K562 (cell line): ENCODE results near the gene SVIL. TPM values are rescaled to one million over a fixed set of nuclear protein-coding genes. Genes with fewer than 3 reads are reported as not detected.

Experiments
- ATAC-seq: fragments of 200-7000 bp; cut with Tn5 transposase; 3 replicates; pipeline ENCODE4 v1.9.1; 2020; ENCODE audit warnings: moderate library complexity
- BruUV-seq: library from RNA; stranded (reverse); fragments of 400-500 nt; replicated peaks from 2 replicates; lab custom pipeline; 2021; lab: Mats Ljungman, UMichigan
- CTCF ChIA-PET: fragments of 300-600 bp; formaldehyde crosslinking; extraction: SDS; loops from one replicate; lab custom pipeline; 2021; ENCODE audit warnings: low intra/inter-chr PET ratio; lab: Yijun Ruan, JAX
- POLR2A ChIA-PET: fragments of 300-600, 350-650 bp; sonication (Branson Sonifier 250); formaldehyde crosslinking; extraction: SDS; loops from one replicate; lab custom pipeline; 2021; ENCODE audit warnings: antibody characterized with exemption, inconsistent platforms; lab: Yijun Ruan, JAX
- DNase-seq, 4 experiments: peaks; one replicate each; pipeline versions ENCODE4 v3.0.0 to v3.0.0-alpha.2; 2011 to 2018; ENCODE audit warnings: low spot score in 3 of 4, mixed read lengths in 3 of 4; ENCODE audit errors: extremely low read depth in 1 of 4
- FAIRE-seq: peaks from 2 replicates; lab custom pipeline; 2011; peaks lifted over from hg19 to GRCh38; lab: Jason Lieb, UNC
- H2AFZ ChIP-seq: 2 replicates; pipeline ENCODE4 v1.6.0; 2011; ENCODE audit warnings: low read depth, low read length, control low read depth, inconsistent platforms
- H3K27ac ChIP-seq: fragments of 200-600 bp; 3 replicates; pipeline ENCODE4 v1.8.0; 2011; ENCODE audit warnings: low read depth, mild to moderate bottlenecking, control low read depth, inconsistent platforms, low read length, moderate library complexity, mixed read lengths; ENCODE audit errors: extremely low read depth
- H3K27me3 ChIP-seq, 2 experiments: fragments of 300-600 bp in 1 of 2; 2 replicates in 1 of 2; 3 replicates in 1 of 2; pipeline versions ENCODE4 v1.6.0 to v1.8.0; 2011; ENCODE audit warnings: inconsistent platforms in 2 of 2, low read length in 2 of 2, mild to moderate bottlenecking in 1 of 2, mixed read lengths in 1 of 2, moderate library complexity in 1 of 2; ENCODE audit not compliant: control insufficient read depth in 2 of 2, insufficient read depth in 2 of 2
- H3K36me3 ChIP-seq: fragments of 300-600 bp; 3 replicates; pipeline ENCODE4 v1.8.0; 2011; ENCODE audit warnings: mild to moderate bottlenecking, low read length, inconsistent platforms; ENCODE audit not compliant: control insufficient read depth, insufficient read depth
- H3K4me1 ChIP-seq, 2 experiments: fragments of 200-600 bp in 1 of 2; replicated peaks in 1 of 2; 2 replicates in 1 of 2; 3 replicates in 1 of 2; pipeline versions ENCODE4 v1.5.1 to v1.8.0; 2011; ENCODE audit warnings: inconsistent platforms in 2 of 2, low read length in 2 of 2, mild to moderate bottlenecking in 1 of 2, mixed read lengths in 1 of 2, moderate library complexity in 1 of 2; ENCODE audit not compliant: control insufficient read depth in 2 of 2, insufficient read depth in 2 of 2
- H3K4me2 ChIP-seq: 2 replicates; pipeline ENCODE4 v1.6.1; 2011; ENCODE audit warnings: low read length, control low read depth, inconsistent platforms, mixed read lengths; ENCODE audit not compliant: insufficient read depth
- H3K4me3 ChIP-seq: fragments of 200-600 bp; sonication (generic), shearing (Covaris generic); 2 replicates; pipeline ENCODE4 v1.5.1; 2016; ENCODE audit warnings: control low read depth, inconsistent platforms
- H3K79me2 ChIP-seq: fragments of 200-600 bp; 3 replicates; pipeline ENCODE4 v1.8.0; 2011; ENCODE audit warnings: low read length, inconsistent platforms; ENCODE audit not compliant: control insufficient read depth, insufficient read depth
- H3K9ac ChIP-seq, 2 experiments: 2 replicates each; pipeline versions ENCODE4 v1.6.0 to v1.6.1; 2011; ENCODE audit warnings: low read depth in 2 of 2, low read length in 2 of 2, control low read depth in 1 of 2, inconsistent platforms in 1 of 2, mild to moderate bottlenecking in 1 of 2, mixed read lengths in 1 of 2; ENCODE audit not compliant: insufficient read depth in 1 of 2
- H3K9me1 ChIP-seq: one replicate; pipeline ENCODE4 v1.6.0; 2011; ENCODE audit warnings: inconsistent platforms, mild to moderate bottlenecking, low read length, moderate library complexity; ENCODE audit not compliant: control insufficient read depth, insufficient read depth
- H3K9me3 ChIP-seq: replicated peaks from 2 replicates; pipeline ENCODE4 v1.5.1; 2011; ENCODE audit warnings: low read depth, low read length, inconsistent platforms; ENCODE audit not compliant: control insufficient read depth, insufficient read depth
- H4K20me1 ChIP-seq: replicated peaks from 2 replicates; pipeline ENCODE4 v1.6.1; 2011; ENCODE audit warnings: low read length, inconsistent platforms, mixed read lengths; ENCODE audit not compliant: control insufficient read depth, insufficient read depth
- CTBP1 ChIP-seq: fragments of 450-650 bp; IDR thresholded peaks from 2 replicates; pipeline ENCODE4 v1.6.1; 2016; ENCODE audit warnings: borderline replicate concordance
- CXXC5 ChIP-seq: fragments of 250-450 bp; sonication (Bioruptor Pico); IDR thresholded peaks from 2 replicates; pipeline ENCODE4 v1.8.0; 2022; ENCODE audit warnings: inconsistent platforms, mild to moderate bottlenecking, moderate library complexity
- MAFF ChIP-seq: IDR thresholded peaks from 2 replicates; pipeline ENCODE4 v1.6.1; 2012; ENCODE audit warnings: low read length, improper control_type of control experiment
- MYBL2 ChIP-seq, 2 experiments: fragments of 450-650 bp in 1 of 2; sonication (generic) in 1 of 2; formaldehyde crosslinking in 1 of 2; IDR thresholded peaks; 2 replicates each; pipeline versions ENCODE4 v1.6.1 to v1.8.1; 2017 to 2022; ENCODE audit warnings: borderline replicate concordance in 1 of 2, inconsistent platforms in 1 of 2, low read depth in 1 of 2, mild to moderate bottlenecking in 1 of 2, missing genetic modification reagents in 1 of 2, moderate library complexity in 1 of 2
- SAFB ChIP-seq: fragments of 200-400 bp; formaldehyde crosslinking; IDR thresholded peaks from 2 replicates; pipeline ENCODE4 v1.6.1; 2017; ENCODE audit warnings: low read depth, low read length, borderline replicate concordance
- SNIP1 ChIP-seq: fragments of 450-650 bp; IDR thresholded peaks from 2 replicates; pipeline ENCODE4 v1.7.1; 2017; ENCODE audit warnings: low read depth, mild to moderate bottlenecking
- ZNF274 ChIP-seq: IDR thresholded peaks from 2 replicates; pipeline ENCODE4 v1.6.1; 2011; ENCODE audit warnings: low read depth, mild to moderate bottlenecking, low read length, moderate library complexity, borderline replicate concordance
- ZNF445 ChIP-seq: fragments of 250-450 bp; sonication (Bioruptor Pico); IDR thresholded peaks from 2 replicates; pipeline ENCODE4 v1.4.0; 2020; ENCODE audit warnings: low read depth, mild to moderate bottlenecking, moderate library complexity
- ZNF668 ChIP-seq: fragments of 250-450 bp; sonication (Bioruptor Pico); IDR thresholded peaks from 2 replicates; pipeline ENCODE4 v1.8.0; 2022; ENCODE audit warnings: mild to moderate bottlenecking, inconsistent platforms
- WGBS: fragments of 100-300 bp; shearing (Covaris generic); methylation state at CpG from one replicate; pipeline ENCODE4 v1.1.6; 2016; ENCODE audit warnings: low coverage, mixed read lengths; ENCODE audit not compliant: insufficient coverage; ENCODE audit errors: missing lambda C conversion rate; 5-methylcytosine and 5-hydroxymethylcytosine counted together
- in situ Hi-C: fragments of 300-500 bp; cut with MboI; formaldehyde crosslinking; loops from 4 replicates; pipeline ENCODE4 v1.15.0; 2018; ENCODE audit warnings: inconsistent platforms, mixed read lengths
- intact Hi-C: fragments of 100-400 bp; cut with micrococcal nuclease; formaldehyde crosslinking; loops from 2 replicates; pipeline ENCODE4 v1.14.2; 2022
- polyA plus RNA-seq, 8 experiments: library from polyadenylated mRNA; depleted of rRNA in 4 of 8; stranded (reverse) in 5 of 8; unstranded in 3 of 8; fragments of >200 nt; fragmentation: Nextera tagmentation in 2 of 8; fragmentation: Illumina TruSeq in 1 of 8; extraction: Ambion mirVana in 2 of 8; extraction: Trizol in 1 of 8; gene quantifications; 2 replicates each; pipeline versions ENCODE4 v1.2.1 to v1.2.3, GENCODE V29; 2011 to 2014; ENCODE audit warnings: inconsistent platforms in 1 of 8, missing spikeins in 1 of 8
- total RNA-seq, 7 experiments: library from RNA; depleted of rRNA in 6 of 7; stranded (reverse); fragments of >200 nt in 6 of 7; fragmentation: Illumina TruSeq in 2 of 7; extraction: Trizol in 2 of 7; gene quantifications; 2 replicates each; pipeline versions ENCODE4 v1.2.1 to v1.2.3, GENCODE V29; 2011 to 2021; ENCODE audit warnings: low replicate concordance in 1 of 7
- TF ChIP-seq, protein P1 (sequence below): sonication (generic); formaldehyde crosslinking; IDR thresholded peaks from 2 replicates; pipeline ENCODE4 v1.8.1; 2023; ENCODE audit warnings: missing genetic modification reagents, mild to moderate bottlenecking, borderline replicate concordance
- TF ChIP-seq, protein P2 (sequence below): fragments of 450-650 bp; formaldehyde crosslinking; IDR thresholded peaks from 2 replicates; pipeline ENCODE4 v1.4.0; 2022; ENCODE audit warnings: mild to moderate bottlenecking, moderate library complexity
- TF ChIP-seq, protein P3 (sequence below): fragments of 450-650 bp; conservative IDR thresholded peaks from 2 replicates; pipeline ENCODE4 v1.6.1; 2016; ENCODE audit warnings: missing genetic modification characterization, low read depth, mild to moderate bottlenecking, control low read depth, missing compliant biosample characterization

SVIL gene
- total and polyA plus RNA-seq, 9 of the 15 experiments (the other 6 are each of a cell fraction or from before 2014, with no cell fraction given): under 0.01 to 0.18 (median 0.05) TPM; not detected in 3

DNA sequence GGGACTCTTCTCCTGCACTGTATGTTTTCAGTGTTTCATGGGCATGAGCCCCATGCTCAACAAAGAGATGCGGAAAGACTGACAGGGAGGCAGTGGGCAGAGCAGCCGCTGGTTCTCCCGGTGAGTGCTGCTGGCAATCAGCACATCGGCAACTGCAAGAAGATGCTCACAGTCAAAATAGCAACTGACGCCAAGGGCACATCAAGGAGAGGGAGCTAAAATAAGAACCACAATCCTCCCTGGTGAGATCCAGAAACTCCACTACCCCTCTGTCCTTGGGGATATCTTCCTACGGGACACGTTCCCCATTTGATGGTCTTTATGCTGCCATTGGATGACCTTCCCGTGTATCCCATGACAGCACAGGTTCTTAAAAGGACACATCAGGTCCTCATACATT is 28.9 kb upstream of the SVIL start:
- no peaks in the 10 kb centered on the region for H3K36me3 ChIP-seq
- H3K4me3 ChIP-seq: no peak overlapping the region
- FAIRE-seq (no peak), DNase-seq (no peak), ATAC-seq (no peak)
- no peak overlapping the region for H3K9ac ChIP-seq
- no peaks in the 10 kb centered on the region for H3K9me1 ChIP-seq
- H3K4me1 ChIP-seq: no peaks in the 10 kb centered on the region
- H2AFZ ChIP-seq: no peak overlapping the region
- no peak for TF ChIP-seq MAFF
- TF ChIP-seq, protein P1, sequence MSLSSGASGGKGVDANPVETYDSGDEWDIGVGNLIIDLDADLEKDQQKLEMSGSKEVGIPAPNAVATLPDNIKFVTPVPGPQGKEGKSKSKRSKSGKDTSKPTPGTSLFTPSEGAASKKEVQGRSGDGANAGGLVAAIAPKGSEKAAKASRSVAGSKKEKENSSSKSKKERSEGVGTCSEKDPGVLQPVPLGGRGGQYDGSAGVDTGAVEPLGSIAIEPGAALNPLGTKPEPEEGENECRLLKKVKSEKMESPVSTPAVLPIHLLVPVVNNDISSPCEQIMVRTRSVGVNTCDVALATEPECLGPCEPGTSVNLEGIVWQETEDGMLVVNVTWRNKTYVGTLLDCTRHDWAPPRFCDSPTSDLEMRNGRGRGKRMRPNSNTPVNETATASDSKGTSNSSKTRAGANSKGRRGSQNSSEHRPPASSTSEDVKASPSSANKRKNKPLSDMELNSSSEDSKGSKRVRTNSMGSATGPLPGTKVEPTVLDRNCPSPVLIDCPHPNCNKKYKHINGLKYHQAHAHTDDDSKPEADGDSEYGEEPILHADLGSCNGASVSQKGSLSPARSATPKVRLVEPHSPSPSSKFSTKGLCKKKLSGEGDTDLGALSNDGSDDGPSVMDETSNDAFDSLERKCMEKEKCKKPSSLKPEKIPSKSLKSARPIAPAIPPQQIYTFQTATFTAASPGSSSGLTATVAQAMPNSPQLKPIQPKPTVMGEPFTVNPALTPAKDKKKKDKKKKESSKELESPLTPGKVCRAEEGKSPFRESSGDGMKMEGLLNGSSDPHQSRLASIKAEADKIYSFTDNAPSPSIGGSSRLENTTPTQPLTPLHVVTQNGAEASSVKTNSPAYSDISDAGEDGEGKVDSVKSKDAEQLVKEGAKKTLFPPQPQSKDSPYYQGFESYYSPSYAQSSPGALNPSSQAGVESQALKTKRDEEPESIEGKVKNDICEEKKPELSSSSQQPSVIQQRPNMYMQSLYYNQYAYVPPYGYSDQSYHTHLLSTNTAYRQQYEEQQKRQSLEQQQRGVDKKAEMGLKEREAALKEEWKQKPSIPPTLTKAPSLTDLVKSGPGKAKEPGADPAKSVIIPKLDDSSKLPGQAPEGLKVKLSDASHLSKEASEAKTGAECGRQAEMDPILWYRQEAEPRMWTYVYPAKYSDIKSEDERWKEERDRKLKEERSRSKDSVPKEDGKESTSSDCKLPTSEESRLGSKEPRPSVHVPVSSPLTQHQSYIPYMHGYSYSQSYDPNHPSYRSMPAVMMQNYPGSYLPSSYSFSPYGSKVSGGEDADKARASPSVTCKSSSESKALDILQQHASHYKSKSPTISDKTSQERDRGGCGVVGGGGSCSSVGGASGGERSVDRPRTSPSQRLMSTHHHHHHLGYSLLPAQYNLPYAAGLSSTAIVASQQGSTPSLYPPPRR (CRISPR knock-in tag): no peak
- no peak for TF ChIP-seq CTBP1
- TF ChIP-seq, protein P2, sequence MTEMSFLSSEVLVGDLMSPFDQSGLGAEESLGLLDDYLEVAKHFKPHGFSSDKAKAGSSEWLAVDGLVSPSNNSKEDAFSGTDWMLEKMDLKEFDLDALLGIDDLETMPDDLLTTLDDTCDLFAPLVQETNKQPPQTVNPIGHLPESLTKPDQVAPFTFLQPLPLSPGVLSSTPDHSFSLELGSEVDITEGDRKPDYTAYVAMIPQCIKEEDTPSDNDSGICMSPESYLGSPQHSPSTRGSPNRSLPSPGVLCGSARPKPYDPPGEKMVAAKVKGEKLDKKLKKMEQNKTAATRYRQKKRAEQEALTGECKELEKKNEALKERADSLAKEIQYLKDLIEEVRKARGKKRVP (CRISPR knock-in tag): no peak
- no peak for TF ChIP-seq ZNF668 (CRISPR knock-in tag)
- TF ChIP-seq SAFB: no peak
- TF ChIP-seq SNIP1: no peak
- no peak for TF ChIP-seq ZNF445 (CRISPR knock-in tag)
- no peak for TF ChIP-seq ZNF274
- TF ChIP-seq, protein P3, sequence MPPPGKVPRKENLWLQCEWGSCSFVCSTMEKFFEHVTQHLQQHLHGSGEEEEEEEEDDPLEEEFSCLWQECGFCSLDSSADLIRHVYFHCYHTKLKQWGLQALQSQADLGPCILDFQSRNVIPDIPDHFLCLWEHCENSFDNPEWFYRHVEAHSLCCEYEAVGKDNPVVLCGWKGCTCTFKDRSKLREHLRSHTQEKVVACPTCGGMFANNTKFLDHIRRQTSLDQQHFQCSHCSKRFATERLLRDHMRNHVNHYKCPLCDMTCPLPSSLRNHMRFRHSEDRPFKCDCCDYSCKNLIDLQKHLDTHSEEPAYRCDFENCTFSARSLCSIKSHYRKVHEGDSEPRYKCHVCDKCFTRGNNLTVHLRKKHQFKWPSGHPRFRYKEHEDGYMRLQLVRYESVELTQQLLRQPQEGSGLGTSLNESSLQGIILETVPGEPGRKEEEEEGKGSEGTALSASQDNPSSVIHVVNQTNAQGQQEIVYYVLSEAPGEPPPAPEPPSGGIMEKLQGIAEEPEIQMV: no peak
- TF ChIP-seq CXXC5: no peak
- TF ChIP-seq MYBL2 (IDR thresholded peaks at IDR 0.05; ENCODE audit: low read depth): no peak
- no peak for TF ChIP-seq MYBL2 (CRISPR knock-in tag; IDR thresholded peaks at IDR 0.05; ENCODE audit: borderline replicate concordance)
- intact Hi-C loops (no loop called here), in situ Hi-C loops (no loop called here)
- ChIA-PET CTCF (no interaction called here), POLR2A (no interaction called here)
- H3K27me3 ChIP-seq: no peaks in the 10 kb centered on the region
- no TSS peak for BruUV-seq
- no peaks in the 10 kb centered on the region for H3K79me2 ChIP-seq
- H4K20me1 ChIP-seq: no peaks in the 10 kb centered on the region
- 1% methylated on average over 8 of the region's 8 CpGs for WGBS
- no peak overlapping the region for H3K27ac ChIP-seq
- H3K4me2 ChIP-seq: no peak overlapping the region
- H3K9me3 ChIP-seq: no peaks in the 10 kb centered on the region
